ENCODE data around the gene DGKQ.
A peak's percentile ranks its signal among the peaks of the same experiment; 100 is the strongest.

DGKQ gene

DNA sequence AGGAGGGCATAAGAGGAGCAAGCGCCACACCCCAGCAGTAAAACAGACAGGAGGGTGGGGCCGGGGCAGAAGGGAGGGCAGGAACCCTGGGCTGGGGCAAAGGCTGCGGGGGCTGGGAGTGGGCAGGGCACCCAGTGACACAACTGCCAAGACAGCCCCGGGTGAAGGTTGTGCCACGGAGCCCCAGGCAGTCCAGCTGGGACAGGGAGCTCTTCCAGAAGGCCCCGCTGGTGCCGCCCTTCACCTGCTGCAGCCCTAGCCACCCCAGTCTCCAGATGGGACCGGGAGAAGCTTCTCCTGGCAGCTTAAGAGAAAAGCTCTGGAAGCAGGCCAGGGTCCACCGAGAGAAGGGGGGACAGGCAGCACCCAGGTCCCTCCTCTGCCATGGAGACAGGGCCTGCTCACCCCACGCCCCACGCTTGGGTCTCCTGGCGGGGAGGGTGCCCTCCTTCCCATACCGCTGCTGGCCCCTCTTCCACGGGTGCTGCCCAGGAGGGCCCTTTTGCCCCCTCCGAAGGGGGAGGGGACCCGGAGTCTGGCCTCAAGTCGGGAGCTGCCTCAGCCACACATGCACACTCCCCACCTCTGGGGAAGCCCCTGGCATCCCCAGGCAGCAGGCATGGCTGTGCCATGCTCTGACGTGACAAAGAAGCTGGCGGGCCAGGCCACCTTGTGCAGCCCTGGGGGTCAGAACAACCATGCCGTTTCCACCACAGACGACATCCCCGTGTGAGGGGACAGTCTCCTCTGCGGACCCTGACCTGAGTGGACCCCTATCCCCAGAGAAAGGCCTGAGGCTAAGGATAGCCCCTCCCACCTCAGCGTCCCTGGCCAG, 1.5 kb downstream of the DGKQ start:
- H3K4me3 ChIP-seq (ENCODE audit: low read depth, low read length), result peak overlapping the region; percentile 75
- ChIA-PET CTCF (interaction anchor here (0.9 to 1.2 kb wide), 2 partner anchors 27 to 106 kb away, joined by 3 read pairs; no protein-coding TSS in a partner anchor), POLR2A (no interaction called here)
- TF ChIP-seq, protein P1, sequence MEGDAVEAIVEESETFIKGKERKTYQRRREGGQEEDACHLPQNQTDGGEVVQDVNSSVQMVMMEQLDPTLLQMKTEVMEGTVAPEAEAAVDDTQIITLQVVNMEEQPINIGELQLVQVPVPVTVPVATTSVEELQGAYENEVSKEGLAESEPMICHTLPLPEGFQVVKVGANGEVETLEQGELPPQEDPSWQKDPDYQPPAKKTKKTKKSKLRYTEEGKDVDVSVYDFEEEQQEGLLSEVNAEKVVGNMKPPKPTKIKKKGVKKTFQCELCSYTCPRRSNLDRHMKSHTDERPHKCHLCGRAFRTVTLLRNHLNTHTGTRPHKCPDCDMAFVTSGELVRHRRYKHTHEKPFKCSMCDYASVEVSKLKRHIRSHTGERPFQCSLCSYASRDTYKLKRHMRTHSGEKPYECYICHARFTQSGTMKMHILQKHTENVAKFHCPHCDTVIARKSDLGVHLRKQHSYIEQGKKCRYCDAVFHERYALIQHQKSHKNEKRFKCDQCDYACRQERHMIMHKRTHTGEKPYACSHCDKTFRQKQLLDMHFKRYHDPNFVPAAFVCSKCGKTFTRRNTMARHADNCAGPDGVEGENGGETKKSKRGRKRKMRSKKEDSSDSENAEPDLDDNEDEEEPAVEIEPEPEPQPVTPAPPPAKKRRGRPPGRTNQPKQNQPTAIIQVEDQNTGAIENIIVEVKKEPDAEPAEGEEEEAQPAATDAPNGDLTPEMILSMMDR (IDR thresholded peaks at IDR 0.05; ENCODE audit: insufficient read depth, low read length, missing control alignments), result no peak
- no peak for DNase-seq (ENCODE audit: low read depth, low spot score)

DNA sequence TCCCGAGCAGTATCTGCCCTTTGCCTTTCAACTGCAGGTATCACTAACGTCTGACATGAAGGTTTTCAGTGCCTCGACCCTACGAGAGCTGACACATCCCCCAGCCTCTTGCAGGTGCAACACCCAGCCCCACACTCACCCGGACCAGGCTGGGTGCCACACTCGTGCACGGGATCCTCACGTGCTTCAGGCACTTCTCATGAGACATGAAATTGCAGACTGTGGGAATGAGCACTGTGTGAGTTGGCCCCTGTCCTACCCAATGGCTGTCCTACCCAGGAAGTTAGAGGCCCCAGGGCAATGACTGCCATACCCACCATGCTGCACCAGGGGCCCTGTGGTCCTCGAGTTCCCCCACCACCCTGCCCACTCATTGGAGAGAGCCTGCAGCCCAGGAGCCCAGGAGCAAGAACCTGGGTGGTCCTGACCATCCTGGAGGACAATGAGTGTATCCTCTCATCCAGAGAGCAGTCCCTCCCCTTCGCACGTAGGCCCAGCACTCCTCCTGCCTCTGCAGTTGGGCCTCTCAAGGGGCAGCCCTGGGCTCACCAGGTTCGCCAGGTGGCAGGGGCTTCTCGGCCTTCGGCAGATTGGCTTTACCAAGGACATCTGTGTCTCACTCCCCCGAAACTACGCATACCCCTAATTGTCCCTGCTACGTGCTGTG, 2.4 kb downstream of the DGKQ start:
- TF ChIP-seq, protein P1 (IDR thresholded peaks at IDR 0.05; ENCODE audit: insufficient read depth, low read length, missing control alignments), result no peak
- H3K4me3 ChIP-seq (ENCODE audit: low read depth, low read length), result no peak overlapping the region
- DNase-seq (ENCODE audit: low read depth, low spot score), result no peak
- POLR2A ChIA-PET, result no interaction called here
- CTCF ChIA-PET, result no interaction called here

DNA sequence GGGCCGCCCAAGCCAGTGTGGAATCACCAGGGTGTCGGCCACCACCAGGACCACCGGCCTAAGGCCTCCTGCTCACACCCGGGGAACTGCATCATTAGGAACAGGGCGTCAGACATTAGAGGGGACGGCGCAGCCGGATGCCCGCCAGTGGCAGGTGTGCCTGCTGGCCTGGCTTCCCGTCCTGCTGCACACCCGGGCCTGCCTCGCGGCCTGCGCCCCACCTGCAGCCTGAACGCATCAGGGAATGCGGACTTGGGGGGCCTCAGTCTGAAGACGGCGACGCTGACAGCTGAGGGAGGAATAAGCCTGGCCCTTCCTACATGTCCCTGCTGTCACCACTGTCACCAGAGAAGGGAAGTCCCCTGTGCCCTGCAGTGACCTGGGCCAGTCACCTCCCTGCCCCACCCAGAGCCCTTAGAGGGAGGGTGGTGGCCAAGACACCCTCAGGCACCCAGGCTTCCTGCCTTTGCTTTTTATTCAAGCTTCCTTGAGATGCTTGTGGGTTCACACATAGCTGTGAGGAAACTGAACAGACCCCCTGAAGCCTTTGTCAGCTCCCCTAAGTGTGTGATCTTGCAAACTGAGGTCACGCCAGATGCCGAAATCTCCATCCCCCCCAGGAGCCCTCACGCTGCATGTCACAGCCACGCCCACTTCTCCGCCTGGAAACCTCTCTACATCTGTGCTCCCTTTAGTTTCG, 3.2 kb downstream of the DGKQ start:
- H3K4me3 ChIP-seq (ENCODE audit: low read depth, low read length), result no peak overlapping the region
- no peak for DNase-seq (ENCODE audit: low read depth, low spot score)
- TF ChIP-seq, protein P1 (IDR thresholded peaks at IDR 0.05; ENCODE audit: insufficient read depth, low read length, missing control alignments), result no peak
- ChIA-PET POLR2A (no interaction called here), CTCF (no interaction called here)

DNA sequence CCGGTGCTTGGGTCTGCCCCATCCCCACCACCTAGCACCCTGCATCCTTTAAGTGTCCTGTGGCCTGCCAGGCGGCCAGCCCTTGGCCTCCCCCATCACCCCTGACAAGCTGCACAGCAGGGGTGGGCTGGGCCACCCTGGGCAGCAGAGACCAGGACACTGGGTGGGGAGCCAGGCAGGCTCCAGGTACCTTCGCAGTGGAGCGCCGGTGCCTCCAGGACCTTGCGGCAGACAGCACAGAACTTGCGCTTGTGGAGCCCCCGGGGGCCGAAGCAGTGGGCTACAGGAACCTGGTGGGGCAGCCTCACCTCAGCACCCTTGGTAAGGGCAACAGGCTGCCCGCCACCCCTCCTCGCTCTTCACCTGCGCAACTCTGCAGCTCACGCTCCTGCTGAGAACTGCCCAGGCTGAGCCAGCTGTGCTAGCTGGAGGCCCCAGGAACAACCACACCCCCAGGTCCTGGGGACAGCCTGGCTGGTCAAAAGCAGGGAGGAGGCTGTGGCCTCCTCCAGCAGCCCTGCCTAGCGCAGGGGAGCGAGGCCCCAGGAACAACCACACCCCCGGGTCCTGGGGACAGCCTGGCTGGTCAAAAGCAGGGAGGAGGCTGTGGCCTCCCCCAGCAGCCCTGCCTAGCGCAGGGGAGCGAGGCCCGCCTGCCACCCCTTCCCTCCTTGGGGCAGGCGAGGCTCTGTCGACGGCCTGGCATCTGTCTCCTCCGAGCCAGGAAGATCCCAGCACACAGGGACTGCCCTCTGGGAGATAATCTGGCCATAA, 4.6 kb downstream of the DGKQ start:
- H3K4me3 ChIP-seq (ENCODE audit: low read depth, low read length), result no peak overlapping the region
- no peak for DNase-seq (ENCODE audit: low read depth, low spot score)
- ChIA-PET CTCF (no interaction called here), POLR2A (no interaction called here)
- TF ChIP-seq, protein P1 (IDR thresholded peaks at IDR 0.05; ENCODE audit: insufficient read depth, low read length, missing control alignments), result no peak

DNA sequence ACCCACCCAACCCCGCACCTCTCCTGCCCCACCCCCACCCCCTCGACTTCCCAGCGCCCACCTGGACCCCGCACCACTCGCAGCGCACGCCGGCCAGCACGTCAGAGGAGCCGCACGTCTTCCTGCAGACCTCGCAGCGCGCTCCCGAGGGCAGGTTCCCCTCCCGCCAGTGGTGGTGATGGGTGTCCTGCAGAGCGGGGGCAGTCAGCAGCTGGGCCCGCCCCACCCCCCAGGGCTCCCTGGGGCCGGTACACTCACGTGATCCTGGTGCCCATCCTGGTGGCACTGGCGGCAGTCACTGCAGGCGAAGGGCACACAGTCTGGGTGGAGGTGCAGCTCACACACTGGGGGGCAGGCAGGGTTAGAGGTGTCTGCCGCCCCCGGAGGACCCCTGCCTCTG, 5.1 kb downstream of the DGKQ start:
- TF ChIP-seq, protein P1 (IDR thresholded peaks at IDR 0.05; ENCODE audit: insufficient read depth, low read length, missing control alignments), result no peak
- DNase-seq (ENCODE audit: low read depth, low spot score), result no peak
- POLR2A ChIA-PET, result no interaction called here
- H3K4me3 ChIP-seq (ENCODE audit: low read depth, low read length), result no peak overlapping the region
- CTCF ChIA-PET, result no interaction called here

All from AG04449 (cell line).